IMR-90 (cell line): ENCODE results near the gene NACC2. TPM values are rescaled to one million over a fixed set of nuclear protein-coding genes. Genes with fewer than 3 reads are reported as not detected.

Experiments used
- ATAC-seq: fragments of 200-7000 bp; cut with Tn5 transposase; 2 replicates; pipeline ENCODE4 v1.9.1; 2020; ENCODE audit warnings: low read depth, mild to moderate bottlenecking, moderate library complexity
- BruUV-seq: library from RNA; stranded (reverse); fragments of 400-500 nt; replicated peaks from 2 replicates; lab custom pipeline; 2021; lab: Mats Ljungman, UMichigan
- CTCF ChIA-PET: fragments of 300-600 bp; formaldehyde crosslinking; extraction: SDS; loops from one replicate; lab custom pipeline; 2021; ENCODE audit warnings: antibody characterized with exemption; lab: Yijun Ruan, JAX
- POLR2A ChIA-PET: fragments of 300-600 bp; sonication (Branson Sonifier 250); formaldehyde crosslinking; loops from one replicate; lab custom pipeline; 2022; ENCODE audit warnings: antibody characterized with exemption; ENCODE audit not compliant: unreplicated experiment; lab: Charles Lee
- DNase-seq: peaks from one replicate; pipeline ENCODE4 v3.0.0; 2013
- H2AFZ ChIP-seq: replicated peaks from 2 replicates; pipeline ENCODE3; 2013; ENCODE audit warnings: low read length, mild to moderate bottlenecking; ENCODE audit not compliant: poor library complexity
- H2AK5ac ChIP-seq: 2 replicates; pipeline ENCODE4 v1.6.1; 2013; ENCODE audit warnings: low read depth, low read length, inconsistent platforms
- H2AK9ac ChIP-seq: replicated peaks from 2 replicates; pipeline ENCODE3; 2013; ENCODE audit warnings: mild to moderate bottlenecking, low read depth, low read length, moderate library complexity; ENCODE audit not compliant: poor library complexity
- H2BK120ac ChIP-seq: 2 replicates; pipeline ENCODE4 v1.6.1; 2013; ENCODE audit warnings: low read depth, low read length, inconsistent platforms
- H2BK15ac ChIP-seq: 3 replicates; pipeline ENCODE4 v1.6.1; 2013; ENCODE audit warnings: low read depth, low read length, inconsistent platforms
- H2BK20ac ChIP-seq: 2 replicates; pipeline ENCODE4 v1.6.1; 2013; ENCODE audit warnings: low read depth, mild to moderate bottlenecking, inconsistent platforms, low read length, moderate library complexity
- H2BK5ac ChIP-seq: 2 replicates; pipeline ENCODE4 v1.6.1; 2013; ENCODE audit warnings: mild to moderate bottlenecking, low read depth, low read length, inconsistent platforms; ENCODE audit not compliant: poor library complexity, severe bottlenecking
- H3K14ac ChIP-seq: replicated peaks from 2 replicates; pipeline ENCODE4 v1.6.1; 2013; ENCODE audit warnings: low read depth, low read length, inconsistent platforms
- H3K18ac ChIP-seq: 2 replicates; pipeline ENCODE4 v1.6.1; 2013; ENCODE audit warnings: low read depth, low read length, control low read depth
- H3K23ac ChIP-seq: 2 replicates; pipeline ENCODE4 v1.6.1; 2013; ENCODE audit warnings: low read depth, low read length, inconsistent platforms
- H3K27ac ChIP-seq: 2 replicates; pipeline ENCODE4 v1.5.1; 2013; ENCODE audit warnings: mild to moderate bottlenecking, control low read depth, low read length; ENCODE audit not compliant: insufficient read depth
- H3K27me3 ChIP-seq: 2 replicates; pipeline ENCODE4 v1.6.1; 2013; ENCODE audit warnings: low read length; ENCODE audit not compliant: control insufficient read depth, insufficient read depth
- H3K36me3 ChIP-seq: 2 replicates; pipeline ENCODE4 v1.6.1; 2013; ENCODE audit warnings: low read length, mixed read lengths; ENCODE audit not compliant: control insufficient read depth, insufficient read depth
- H3K4ac ChIP-seq: 2 replicates; pipeline ENCODE4 v1.6.1; 2013; ENCODE audit warnings: low read depth, low read length, inconsistent platforms
- H3K4me1 ChIP-seq: 2 replicates; pipeline ENCODE4 v1.6.1; 2013; ENCODE audit warnings: low read length, mixed read lengths; ENCODE audit not compliant: control insufficient read depth, insufficient read depth
- H3K4me2 ChIP-seq: 2 replicates; pipeline ENCODE4 v1.6.1; 2013; ENCODE audit warnings: low read depth, mild to moderate bottlenecking, control low read depth, low read length, moderate library complexity
- H3K4me3 ChIP-seq: 2 replicates; pipeline ENCODE4 v1.5.1; 2013; ENCODE audit warnings: low read depth, mild to moderate bottlenecking, control low read depth, low read length, moderate library complexity; ENCODE audit not compliant: insufficient read depth
- H3K56ac ChIP-seq: 2 replicates; pipeline ENCODE4 v1.6.1; 2013; ENCODE audit warnings: low read length, inconsistent platforms; ENCODE audit not compliant: insufficient read depth; ENCODE audit errors: extremely low read depth
- H3K79me1 ChIP-seq, 2 experiments: 2 replicates each; pipeline ENCODE4 v1.6.1; 2013; ENCODE audit warnings: low read length in 2 of 2, inconsistent platforms in 1 of 2, low read depth in 1 of 2
- H3K9ac ChIP-seq: 2 replicates; pipeline ENCODE4 v1.6.1; 2013; ENCODE audit warnings: low read depth, low read length, control low read depth
- H3K9me1 ChIP-seq: 2 replicates; pipeline ENCODE4 v1.6.1; 2013; ENCODE audit warnings: low read length, inconsistent platforms; ENCODE audit not compliant: insufficient read depth
- H3K9me3 ChIP-seq: 2 replicates; pipeline ENCODE4 v1.6.1; 2013; ENCODE audit warnings: low read length; ENCODE audit not compliant: control insufficient read depth, insufficient read depth
- H4K20me1 ChIP-seq: 2 replicates; pipeline ENCODE4 v1.6.1; 2013; ENCODE audit warnings: low read length, inconsistent platforms; ENCODE audit not compliant: insufficient read depth
- H4K5ac ChIP-seq: 2 replicates; pipeline ENCODE4 v1.6.1; 2013; ENCODE audit warnings: mild to moderate bottlenecking, low read depth, low read length, control low read depth
- H4K8ac ChIP-seq, 2 experiments: 2 replicates each; pipeline ENCODE4 v1.6.1; 2013; ENCODE audit warnings: low read depth in 2 of 2, low read length in 2 of 2, control low read depth in 1 of 2, inconsistent platforms in 1 of 2
- H4K91ac ChIP-seq: 2 replicates; pipeline ENCODE4 v1.6.1; 2013; ENCODE audit warnings: low read depth, low read length, inconsistent platforms; ENCODE audit not compliant: insufficient read depth
- BHLHE40 ChIP-seq: fragments of 150-350 bp; IDR thresholded peaks from 2 replicates; pipeline ENCODE4 v1.6.1; 2016; ENCODE audit warnings: mild to moderate bottlenecking, low read depth, low read length
- CEBPB ChIP-seq: IDR thresholded peaks from 2 replicates; pipeline ENCODE4 v1.6.1; 2012; ENCODE audit warnings: low read depth, low read length, improper control_type of control experiment
- CHD1 ChIP-seq: IDR thresholded peaks from 2 replicates; pipeline ENCODE4 v1.6.1; 2012; ENCODE audit warnings: low read depth, low read length, improper control_type of control experiment
- MAFK ChIP-seq: IDR thresholded peaks from 2 replicates; pipeline ENCODE4 v1.6.1; 2012; ENCODE audit warnings: low read depth, low read length, improper control_type of control experiment
- MAZ ChIP-seq: IDR thresholded peaks from 2 replicates; pipeline ENCODE4 v1.6.1; 2012; ENCODE audit warnings: low read depth, mild to moderate bottlenecking, low read length, improper control_type of control experiment, moderate library complexity, borderline replicate concordance
- NFE2L2 ChIP-seq: fragments of 150-350 bp; IDR thresholded peaks from 2 replicates; pipeline ENCODE4 v1.6.1; 2016; ENCODE audit warnings: low read depth, mild to moderate bottlenecking, low read length
- POLR2A ChIP-seq: IDR thresholded peaks from 2 replicates; pipeline ENCODE4 v1.6.1; 2012; ENCODE audit warnings: mild to moderate bottlenecking, low read depth, low read length
- RCOR1 ChIP-seq: IDR thresholded peaks from 2 replicates; pipeline ENCODE4 v1.6.1; 2012; ENCODE audit warnings: mild to moderate bottlenecking, low read length, improper control_type of control experiment; ENCODE audit not compliant: insufficient replicate concordance
- SMC3 ChIP-seq: fragments of 150-350 bp; IDR thresholded peaks from 2 replicates; pipeline ENCODE4 v1.6.1; 2016; ENCODE audit warnings: low read depth, mild to moderate bottlenecking, antibody characterized with exemption, low read length, moderate library complexity
- WGBS, 2 experiments: methylation state at CpG; one replicate each; pipeline versions ENCODE4 v1.1.5 to v1.1.7; 2013; ENCODE audit warnings: missing lambda C conversion rate in 2 of 2; ENCODE audit not compliant: insufficient read length in 1 of 2; ENCODE audit errors: extremely low coverage in 2 of 2; 5-methylcytosine and 5-hydroxymethylcytosine counted together
- dilution Hi-C: fragments of 300-500 bp; cut with HindIII; formaldehyde crosslinking; loops from one replicate; pipeline ENCODE4 v1.14.3; 2018; ENCODE audit warnings: low sequenced_read_pairs; ENCODE audit not compliant: unreplicated experiment
- in situ Hi-C: fragments of 300-500 bp; cut with MboI; formaldehyde crosslinking; loops from 3 replicates; pipeline ENCODE4 v1.14.3; 2019; ENCODE audit warnings: low sequenced_read_pairs, inconsistent platforms, mixed read lengths
- intact Hi-C: fragments of 100-400 bp; cut with micrococcal nuclease; formaldehyde crosslinking; loops from 2 replicates; pipeline ENCODE4 v1.10.0; 2022
- polyA plus RNA-seq, 3 experiments: library from polyadenylated mRNA; depleted of rRNA; stranded (reverse); fragments of >200 nt; gene quantifications; 2 replicates each; pipeline ENCODE4 v1.2.3, GENCODE V29; 2012; ENCODE audit warnings: low replicate concordance in 1 of 3
- total RNA-seq: library from RNA; depleted of rRNA; stranded (reverse); fragments of >200 nt; gene quantifications from 2 replicates; pipeline ENCODE4 v1.2.3, GENCODE V29; 2012
- TF ChIP-seq, protein P1 (sequence below): conservative IDR thresholded peaks from 2 replicates; pipeline ENCODE4 v1.5.1; 2012; ENCODE audit warnings: mild to moderate bottlenecking, low read depth, low read length, improper control_type of control experiment

The NACC2 gene
- total and polyA plus RNA-seq, 2 of the 4 experiments (the other 2 are of a cell fraction), result 7.9 to 19.0 TPM

- Histone ChIP-seq H3K4ac (no peak overlapping the region), H2BK5ac (no peak overlapping the region), H2AFZ (no peak overlapping the region), H2AK9ac (no peak overlapping the region), H3K4me1 (peaks cover 8% of the 10 kb centered on the region; the same call in 1 of the 2 replicates), H3K18ac (no peak overlapping the region), H3K4me2 (no peak overlapping the region), H3K14ac (no peak overlapping the region), H2BK20ac (no peak overlapping the region), H2AK5ac (no peak overlapping the region), H4K5ac (no peak overlapping the region), H3K9me1 (no peaks in the 10 kb centered on the region), H4K8ac (no peak overlapping the region), H2BK120ac (no peak overlapping the region), H3K9me3 (no peaks in the 10 kb centered on the region), H3K79me1 (no peaks in the 10 kb centered on the region), H2BK15ac (no peak overlapping the region), H4K91ac (no peak overlapping the region), H3K27ac (no peak overlapping the region), H4K20me1 (peaks cover 3% of the 10 kb centered on the region; the same call in 1 of the 2 replicates), H3K27me3 (peaks cover 21% of the 10 kb centered on the region), H3K4me3 (no peak overlapping the region), H3K23ac (no peak overlapping the region), H3K9ac (no peak overlapping the region), H3K36me3 (no peaks in the 10 kb centered on the region), H3K56ac (no peak overlapping the region)
- WGBS, 2 experiments, result 88% methylated on average over 6 of the region's 10 CpGs; no CpG with 5 or more reads in 1 of the 2 experiments
- in situ Hi-C loops, result no loop called here
- intact Hi-C loops, result no loop called here
- BruUV-seq, result no TSS peak
- dilution Hi-C loops, result no loop called here
- no peak for DNase-seq
- POLR2A ChIA-PET, result no interaction called here
- TF ChIP-seq SMC3, result no peak
- TF ChIP-seq, protein P1, sequence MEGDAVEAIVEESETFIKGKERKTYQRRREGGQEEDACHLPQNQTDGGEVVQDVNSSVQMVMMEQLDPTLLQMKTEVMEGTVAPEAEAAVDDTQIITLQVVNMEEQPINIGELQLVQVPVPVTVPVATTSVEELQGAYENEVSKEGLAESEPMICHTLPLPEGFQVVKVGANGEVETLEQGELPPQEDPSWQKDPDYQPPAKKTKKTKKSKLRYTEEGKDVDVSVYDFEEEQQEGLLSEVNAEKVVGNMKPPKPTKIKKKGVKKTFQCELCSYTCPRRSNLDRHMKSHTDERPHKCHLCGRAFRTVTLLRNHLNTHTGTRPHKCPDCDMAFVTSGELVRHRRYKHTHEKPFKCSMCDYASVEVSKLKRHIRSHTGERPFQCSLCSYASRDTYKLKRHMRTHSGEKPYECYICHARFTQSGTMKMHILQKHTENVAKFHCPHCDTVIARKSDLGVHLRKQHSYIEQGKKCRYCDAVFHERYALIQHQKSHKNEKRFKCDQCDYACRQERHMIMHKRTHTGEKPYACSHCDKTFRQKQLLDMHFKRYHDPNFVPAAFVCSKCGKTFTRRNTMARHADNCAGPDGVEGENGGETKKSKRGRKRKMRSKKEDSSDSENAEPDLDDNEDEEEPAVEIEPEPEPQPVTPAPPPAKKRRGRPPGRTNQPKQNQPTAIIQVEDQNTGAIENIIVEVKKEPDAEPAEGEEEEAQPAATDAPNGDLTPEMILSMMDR, result no peak
- no peak for TF ChIP-seq RCOR1
- TF ChIP-seq POLR2A, result no peak
- TF ChIP-seq MAZ, result no peak
- no peak for TF ChIP-seq MAFK
- no peak for TF ChIP-seq CHD1
- TF ChIP-seq BHLHE40, result no peak
- no peak for TF ChIP-seq CEBPB
- no peak for TF ChIP-seq NFE2L2
- CTCF ChIA-PET, result no interaction called here
- no peak for ATAC-seq
Observed at GRCh38 chr9:135975834-135976233, 119.3 kb downstream of the NACC2 start.
